DOHH2 (cell line): ENCODE results near the gene JAG2.

Source experiments
- CTCF ChIP-seq: fragments of 200-600 bp; sonication (generic); IDR thresholded peaks from one replicate; pipeline ENCODE4 v1.5.1; 2014; ENCODE audit warnings: antibody characterized with exemption, mild to moderate bottlenecking, low read depth, low read length; ENCODE audit not compliant: poor library complexity, severe bottlenecking
- EZH2phosphoT487 ChIP-seq: fragments of 200-600 bp; sonication (generic); IDR thresholded peaks from 2 replicates; pipeline ENCODE4 v1.6.1; 2017; ENCODE audit warnings: borderline replicate concordance, mild to moderate bottlenecking, antibody characterized with exemption, low read length, moderate library complexity, mixed read lengths

DNA sequence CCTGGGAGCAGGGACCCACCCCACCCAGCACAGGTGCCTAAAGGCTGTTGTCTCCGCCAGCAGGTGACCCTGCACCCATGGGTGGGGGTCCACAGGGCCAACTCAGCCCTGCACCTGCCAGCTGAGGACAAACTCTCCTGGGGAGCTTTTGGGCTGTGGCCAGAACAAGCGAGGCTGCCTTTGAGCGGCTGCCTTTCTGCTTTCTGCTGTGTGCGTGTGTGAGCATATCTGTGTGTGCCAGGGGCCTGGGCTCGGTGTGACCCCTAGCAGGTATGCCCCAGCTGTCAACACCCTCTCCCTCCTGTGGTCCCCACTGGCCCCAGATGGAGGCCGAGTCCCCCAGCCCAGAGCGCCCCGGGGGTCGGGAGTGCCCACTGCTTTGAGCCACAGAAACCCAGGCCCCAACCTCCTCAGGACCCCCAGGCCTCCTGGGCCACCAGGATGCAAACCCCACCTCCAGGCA, 77.5 kb downstream of the JAG2 start:
- no peak for TF ChIP-seq CTCF
- no peak for TF ChIP-seq EZH2phosphoT487
